Activated CD8-positive, alpha-beta T cell treated with anti-CD3 and anti-CD28 coated beads for 36 hours (primary cell): Measurements from ENCODE around the gene PTPRN2. TPM values are rescaled to one million over a fixed set of nuclear protein-coding genes. Genes with fewer than 3 reads are reported as not detected.

Experiments used
- ATAC-seq: fragments of 200-7000 bp; cut with Tn5 transposase; one replicate; pipeline ENCODE4 v1.10.0; 2021; ENCODE audit warnings: mild to moderate bottlenecking, moderate library complexity
- CTCF ChIA-PET: fragments of 350-600 bp; sonication (Branson Sonifier 250); formaldehyde crosslinking; loops from one replicate; lab custom pipeline; 2021; ENCODE audit warnings: antibody characterized with exemption; lab: Charles Lee
- POLR2A ChIA-PET: fragments of 350-600 bp; sonication (Branson Sonifier 250); formaldehyde crosslinking; loops from one replicate; lab custom pipeline; 2021; ENCODE audit warnings: antibody characterized with exemption; lab: Charles Lee
- DNase-seq: peaks from one replicate; pipeline ENCODE4 v3.0.0-alpha.2; 2020
- H3K27ac Mint-ChIP-seq: one replicate; pipeline ENCODE4 v1.8.0; 2021; ENCODE audit warnings: mild to moderate bottlenecking, mixed read lengths
- H3K27me3 Mint-ChIP-seq: one replicate; pipeline ENCODE4 v1.8.0; 2021; ENCODE audit warnings: mixed read lengths
- H3K36me3 Mint-ChIP-seq: one replicate; pipeline ENCODE4 v1.8.0; 2021; ENCODE audit warnings: low read depth, mixed read lengths
- H3K4me1 Mint-ChIP-seq: one replicate; pipeline ENCODE4 v1.8.0; 2021; ENCODE audit warnings: low read depth, mixed read lengths
- H3K4me3 Mint-ChIP-seq: one replicate; pipeline ENCODE4 v1.8.0; 2021; ENCODE audit warnings: mild to moderate bottlenecking, moderate library complexity, mixed read lengths
- H3K9me3 Mint-ChIP-seq: one replicate; pipeline ENCODE4 v1.8.0; 2021; ENCODE audit warnings: mixed read lengths
- intact Hi-C: fragments of 100-400 bp; cut with micrococcal nuclease; formaldehyde crosslinking; loops from one replicate; pipeline ENCODE4 v1.10.0; 2022
- total RNA-seq, 2 experiments: library from RNA; stranded (reverse); gene quantifications; one replicate each; pipeline ENCODE4 v1.2.3, GENCODE V29; 2021
- TF ChIP-seq, protein P1 (sequence below): fragments of 200-600 bp; IDR thresholded peaks from one replicate; pipeline ENCODE4 v1.8.0; 2022; ENCODE audit warnings: antibody characterized with exemption, mild to moderate bottlenecking

Gene PTPRN2
- total RNA-seq, 2 experiments from 2014 or later = 0.49 to 0.65 TPM

DNA sequence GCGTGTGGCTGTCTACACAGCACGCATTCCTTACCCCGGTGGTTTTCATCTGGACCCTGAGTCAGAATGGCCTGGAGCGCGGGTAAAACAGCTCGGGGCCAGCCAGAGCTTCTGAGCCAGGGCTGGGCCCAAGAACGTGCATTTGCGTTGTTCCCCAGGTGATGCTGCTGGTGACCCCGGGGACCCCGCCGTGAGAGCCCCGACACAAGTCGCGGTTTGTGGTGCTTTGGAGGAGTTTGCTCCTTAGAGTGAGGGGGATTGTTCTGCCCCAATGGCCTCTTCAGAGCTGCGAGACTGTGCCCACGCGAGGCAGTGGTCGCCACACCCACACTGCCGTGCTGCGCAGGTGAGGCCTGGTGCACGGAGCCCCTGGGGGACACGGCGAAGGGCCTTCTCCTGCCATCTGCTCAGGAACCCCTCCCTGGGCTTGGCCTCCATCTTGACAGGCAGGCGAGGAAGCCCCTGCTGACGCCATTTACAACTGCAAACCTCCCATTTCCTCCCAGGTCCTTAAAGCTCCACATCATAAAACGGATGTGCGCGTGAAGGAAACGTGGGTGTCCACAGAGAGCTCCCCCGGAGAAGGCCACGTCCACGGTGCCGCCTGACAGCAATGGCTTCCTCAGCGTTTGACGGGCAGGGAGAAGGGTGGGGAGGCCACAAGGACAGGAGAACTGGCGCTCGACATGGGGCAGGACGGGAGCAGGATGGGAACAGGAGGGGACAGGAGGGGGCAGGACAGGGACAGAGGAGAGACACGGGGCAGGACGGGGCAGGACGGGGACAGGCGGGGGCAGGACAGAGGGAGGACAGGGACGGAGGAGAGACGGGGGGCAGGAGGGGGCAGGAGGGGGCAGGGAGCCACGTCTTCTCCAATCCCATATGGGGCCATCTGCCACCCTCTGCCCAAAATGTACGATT, 773.6 kb downstream of the PTPRN2 start:
- ATAC-seq = no peak
- no peak for DNase-seq
- intact Hi-C loops = no loop called here
- Mint-ChIP-seq H3K9me3 (no peaks in the 10 kb centered on the region), H3K27ac (no peak overlapping the region), H3K4me1 (no peaks in the 10 kb centered on the region), H3K27me3 (no peaks in the 10 kb centered on the region), H3K36me3 (no peaks in the 10 kb centered on the region), H3K4me3 (no peak overlapping the region)
- TF ChIP-seq, protein P1, sequence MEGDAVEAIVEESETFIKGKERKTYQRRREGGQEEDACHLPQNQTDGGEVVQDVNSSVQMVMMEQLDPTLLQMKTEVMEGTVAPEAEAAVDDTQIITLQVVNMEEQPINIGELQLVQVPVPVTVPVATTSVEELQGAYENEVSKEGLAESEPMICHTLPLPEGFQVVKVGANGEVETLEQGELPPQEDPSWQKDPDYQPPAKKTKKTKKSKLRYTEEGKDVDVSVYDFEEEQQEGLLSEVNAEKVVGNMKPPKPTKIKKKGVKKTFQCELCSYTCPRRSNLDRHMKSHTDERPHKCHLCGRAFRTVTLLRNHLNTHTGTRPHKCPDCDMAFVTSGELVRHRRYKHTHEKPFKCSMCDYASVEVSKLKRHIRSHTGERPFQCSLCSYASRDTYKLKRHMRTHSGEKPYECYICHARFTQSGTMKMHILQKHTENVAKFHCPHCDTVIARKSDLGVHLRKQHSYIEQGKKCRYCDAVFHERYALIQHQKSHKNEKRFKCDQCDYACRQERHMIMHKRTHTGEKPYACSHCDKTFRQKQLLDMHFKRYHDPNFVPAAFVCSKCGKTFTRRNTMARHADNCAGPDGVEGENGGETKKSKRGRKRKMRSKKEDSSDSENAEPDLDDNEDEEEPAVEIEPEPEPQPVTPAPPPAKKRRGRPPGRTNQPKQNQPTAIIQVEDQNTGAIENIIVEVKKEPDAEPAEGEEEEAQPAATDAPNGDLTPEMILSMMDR = no peak
- CTCF ChIA-PET = no interaction called here
- POLR2A ChIA-PET = no interaction called here

DNA sequence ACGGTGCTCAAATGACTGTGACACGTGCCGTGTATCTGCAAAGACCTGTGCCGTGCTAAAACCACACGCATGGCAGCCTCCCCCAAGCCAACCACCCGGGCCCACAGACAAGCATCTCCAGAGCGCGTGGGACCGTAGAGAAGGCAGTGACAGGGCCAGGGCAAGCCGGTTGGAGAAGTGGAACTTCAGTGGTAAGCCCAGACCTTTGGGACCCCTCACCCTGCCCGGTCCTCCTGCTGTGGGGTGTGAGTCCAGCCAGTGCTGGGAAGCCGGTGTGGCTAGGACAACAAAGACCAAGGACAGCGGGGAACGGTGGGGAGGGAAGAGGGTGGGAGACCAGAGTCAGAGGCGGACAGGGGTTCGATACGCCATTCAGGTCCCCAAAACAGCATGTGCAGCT, 774.6 kb downstream of the PTPRN2 start:
- intact Hi-C loops = no loop called here
- CTCF ChIA-PET = no interaction called here

DNA sequence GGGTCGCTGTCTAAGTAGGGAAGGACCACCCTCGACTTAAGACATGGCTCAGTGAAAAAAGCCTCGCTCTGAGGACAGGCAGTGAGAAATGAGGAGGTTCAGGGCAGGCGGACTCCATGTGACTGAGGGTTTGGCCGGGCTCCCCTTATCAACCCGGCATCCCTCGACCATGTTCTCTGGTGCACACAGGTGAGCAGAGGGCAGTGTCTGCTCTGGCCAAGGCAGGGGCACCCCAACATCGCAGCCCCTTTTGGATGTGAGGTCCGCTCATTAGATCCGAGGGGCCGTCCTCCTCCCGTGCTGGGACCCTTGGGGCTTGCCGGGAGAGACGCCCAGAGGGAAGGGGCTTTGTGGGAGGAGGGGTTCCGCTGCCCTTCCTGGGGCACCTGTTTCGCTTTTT, 775.7 kb downstream of the PTPRN2 start:
- no peaks in the 10 kb centered on the region for H3K36me3 Mint-ChIP-seq
- ATAC-seq (no peak), DNase-seq (no peak)
- no peaks in the 10 kb centered on the region for H3K9me3 Mint-ChIP-seq
- H3K4me3 Mint-ChIP-seq = no peak overlapping the region
- POLR2A ChIA-PET = no interaction called here
- intact Hi-C loops = no loop called here
- TF ChIP-seq, protein P1 = no peak
- H3K27ac Mint-ChIP-seq = no peak overlapping the region
- H3K4me1 Mint-ChIP-seq = no peaks in the 10 kb centered on the region
- no peaks in the 10 kb centered on the region for H3K27me3 Mint-ChIP-seq
- CTCF ChIA-PET = no interaction called here

More for the DNA sequence above, 774.6 kb downstream of the PTPRN2 start:
- H3K36me3 Mint-ChIP-seq = no peaks in the 10 kb centered on the region
- H3K4me3 Mint-ChIP-seq = no peak overlapping the region
- DNase-seq = no peak
- H3K27ac Mint-ChIP-seq = no peak overlapping the region
- no peaks in the 10 kb centered on the region for H3K9me3 Mint-ChIP-seq
- H3K27me3 Mint-ChIP-seq = no peaks in the 10 kb centered on the region
- ATAC-seq = no peak
- POLR2A ChIA-PET = no interaction called here
- H3K4me1 Mint-ChIP-seq = no peaks in the 10 kb centered on the region
- TF ChIP-seq, protein P1 = no peak

DNA sequence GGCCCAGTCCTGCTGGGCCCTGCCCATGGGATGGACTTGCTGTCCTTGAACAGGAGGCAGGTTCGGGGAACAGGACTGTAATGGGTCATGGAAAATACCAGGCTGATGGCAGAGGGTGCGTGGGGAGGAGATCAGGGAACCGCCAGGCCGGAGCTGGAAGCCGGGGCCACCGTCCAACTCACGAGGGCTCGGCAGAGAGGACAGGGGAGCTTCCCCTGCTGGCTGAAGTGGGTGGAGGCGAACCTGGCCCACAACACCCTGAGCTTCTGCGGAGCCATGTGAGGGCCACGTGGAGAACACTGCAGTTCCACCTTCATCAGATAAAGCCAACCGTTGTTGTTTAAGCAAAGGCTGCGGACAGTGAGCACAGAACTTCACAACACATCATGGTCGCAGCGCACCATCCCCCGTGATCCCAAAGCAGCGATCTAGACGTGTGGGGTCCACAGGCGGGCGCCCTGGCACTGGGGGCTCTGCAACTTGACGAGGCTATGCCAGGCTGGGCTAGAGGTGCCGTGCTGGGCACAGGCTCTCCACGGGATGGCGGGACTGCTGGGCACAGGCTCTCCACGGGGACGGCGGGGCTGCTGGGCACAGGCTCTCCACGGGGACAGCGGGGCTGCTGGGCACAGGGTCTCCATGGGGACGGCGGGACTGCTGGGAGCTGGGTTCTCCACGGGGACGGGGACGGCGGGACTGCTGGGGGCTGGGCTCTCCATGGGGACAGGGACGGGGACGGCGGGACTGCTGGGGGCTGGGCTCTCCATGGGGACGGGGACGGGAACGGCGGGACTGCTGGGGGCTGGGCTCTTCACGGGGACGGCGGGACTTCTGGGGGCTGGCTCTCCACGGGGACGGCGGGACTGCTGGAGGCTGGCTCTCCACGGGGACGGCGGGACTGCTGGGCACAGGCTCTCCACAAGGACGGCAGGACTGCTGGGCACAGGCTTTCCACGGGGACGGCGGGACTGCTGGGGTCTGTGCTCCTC, 777.5 kb downstream of the PTPRN2 start:
- no peak overlapping the region for H3K27ac Mint-ChIP-seq
- DNase-seq = no peak
- ChIA-PET CTCF (no interaction called here), POLR2A (no interaction called here)
- no peak for ATAC-seq
- intact Hi-C loops = no loop called here
- no peaks in the 10 kb centered on the region for H3K27me3 Mint-ChIP-seq
- no peaks in the 10 kb centered on the region for H3K4me1 Mint-ChIP-seq
- H3K4me3 Mint-ChIP-seq = no peak overlapping the region
- H3K36me3 Mint-ChIP-seq = no peaks in the 10 kb centered on the region
- TF ChIP-seq, protein P1 = no peak
- no peaks in the 10 kb centered on the region for H3K9me3 Mint-ChIP-seq
